ENCODE results near the gene YKT6.
A peak's percentile ranks its signal among the peaks of the same experiment; 100 is the strongest.

YKT6 gene

GRCh38 chr7:44232901-44233715 lies 32.3 kb downstream of the YKT6 start:
- no peak for DNase-seq (ENCODE audit: low spot score)

GRCh38 chr7:44235066-44235465 lies 34.3 kb downstream of the YKT6 start:
- DNase-seq (ENCODE audit: low spot score): no peak

GRCh38 chr7:44235582-44236332 lies 35.0 kb downstream of the YKT6 start:
- DNase-seq (ENCODE audit: low spot score): no peak

- no peak for DNase-seq (ENCODE audit: low spot score)
Measured at GRCh38 chr7:44236333-44236728, 35.6 kb downstream of the YKT6 start.

- no peak for DNase-seq (ENCODE audit: low spot score)
Measured at GRCh38 chr7:44237696-44238095, 36.9 kb downstream of the YKT6 start.

GRCh38 chr7:44238116-44238695 lies 37.4 kb downstream of the YKT6 start:
- no peak for DNase-seq (ENCODE audit: low spot score)

- DNase-seq (ENCODE audit: low spot score): no peak
Measured at GRCh38 chr7:44239361-44239760, 38.6 kb downstream of the YKT6 start.

GRCh38 chr7:44240376-44240775 lies 39.6 kb downstream of the YKT6 start:
- DNase-seq (ENCODE audit: low spot score): no peak

- peak; percentile 81 for DNase-seq (ENCODE audit: low spot score)
Measured at GRCh38 chr7:44240983-44241510, 40.3 kb downstream of the YKT6 start.

- no peak for DNase-seq (ENCODE audit: low spot score)
Measured at GRCh38 chr7:44242091-44242490, 41.3 kb downstream of the YKT6 start.

- DNase-seq (ENCODE audit: low spot score): no peak
Measured at GRCh38 chr7:44244282-44244681, 43.5 kb downstream of the YKT6 start.

GRCh38 chr7:44246396-44247113 lies 45.8 kb downstream of the YKT6 start:
- DNase-seq (ENCODE audit: low spot score): no peak

- DNase-seq (ENCODE audit: low spot score): no peak
Measured at GRCh38 chr7:44247868-44248651, 47.3 kb downstream of the YKT6 start.

- DNase-seq (ENCODE audit: low spot score): no peak
Measured at GRCh38 chr7:44249639-44250234, 49.0 kb downstream of the YKT6 start.

- DNase-seq (ENCODE audit: low spot score): no peak
Measured at GRCh38 chr7:44251269-44251668, 50.5 kb downstream of the YKT6 start.

- DNase-seq (ENCODE audit: low spot score): no peak
Measured at GRCh38 chr7:44251881-44252280, 51.1 kb downstream of the YKT6 start.

- no peak for DNase-seq (ENCODE audit: low spot score)
Measured at GRCh38 chr7:44256459-44256858, 55.7 kb downstream of the YKT6 start.

GRCh38 chr7:44257213-44257612 lies 56.4 kb downstream of the YKT6 start:
- no peak for DNase-seq (ENCODE audit: low spot score)

- DNase-seq (ENCODE audit: low spot score): peak; percentile 75
Measured at GRCh38 chr7:44257618-44258422, 57.0 kb downstream of the YKT6 start.

- no peak for DNase-seq (ENCODE audit: low spot score)
Measured at GRCh38 chr7:44258423-44258760, 57.6 kb downstream of the YKT6 start.
